ENCODE measurements around the gene PRR5L.

Gene PRR5L

GRCh38 chr11:36379653-36380052, 83.6 kb downstream of the PRR5L start:
- no peak overlapping the region for H3K27ac ChIP-seq
- TF ChIP-seq, protein P1, sequence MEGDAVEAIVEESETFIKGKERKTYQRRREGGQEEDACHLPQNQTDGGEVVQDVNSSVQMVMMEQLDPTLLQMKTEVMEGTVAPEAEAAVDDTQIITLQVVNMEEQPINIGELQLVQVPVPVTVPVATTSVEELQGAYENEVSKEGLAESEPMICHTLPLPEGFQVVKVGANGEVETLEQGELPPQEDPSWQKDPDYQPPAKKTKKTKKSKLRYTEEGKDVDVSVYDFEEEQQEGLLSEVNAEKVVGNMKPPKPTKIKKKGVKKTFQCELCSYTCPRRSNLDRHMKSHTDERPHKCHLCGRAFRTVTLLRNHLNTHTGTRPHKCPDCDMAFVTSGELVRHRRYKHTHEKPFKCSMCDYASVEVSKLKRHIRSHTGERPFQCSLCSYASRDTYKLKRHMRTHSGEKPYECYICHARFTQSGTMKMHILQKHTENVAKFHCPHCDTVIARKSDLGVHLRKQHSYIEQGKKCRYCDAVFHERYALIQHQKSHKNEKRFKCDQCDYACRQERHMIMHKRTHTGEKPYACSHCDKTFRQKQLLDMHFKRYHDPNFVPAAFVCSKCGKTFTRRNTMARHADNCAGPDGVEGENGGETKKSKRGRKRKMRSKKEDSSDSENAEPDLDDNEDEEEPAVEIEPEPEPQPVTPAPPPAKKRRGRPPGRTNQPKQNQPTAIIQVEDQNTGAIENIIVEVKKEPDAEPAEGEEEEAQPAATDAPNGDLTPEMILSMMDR (IDR thresholded peaks at IDR 0.05; ENCODE audit: low read depth, low read length), result no peak
- no peak overlapping the region for H3K4me3 ChIP-seq (ENCODE audit: low read depth, low read length)
- H3K27me3 ChIP-seq (ENCODE audit: insufficient read depth, low read depth, severe bottlenecking), result no peaks in the 10 kb centered on the region
- no peak for DNase-seq
- H3K9me3 ChIP-seq (ENCODE audit: severe bottlenecking), result no peaks in the 10 kb centered on the region
- no peaks in the 10 kb centered on the region for H3K36me3 ChIP-seq

- Histone ChIP-seq H3K27ac (peak overlapping the region; percentile 41), H3K36me3 (no peaks in the 10 kb centered on the region), H3K27me3 (ENCODE audit: insufficient read depth, low read depth, severe bottlenecking) (no peaks in the 10 kb centered on the region), H3K4me3 (ENCODE audit: low read depth, low read length) (peak overlapping the region; percentile 22), H3K9me3 (ENCODE audit: severe bottlenecking) (no peaks in the 10 kb centered on the region)
- TF ChIP-seq, protein P1 (IDR thresholded peaks at IDR 0.05; ENCODE audit: low read depth, low read length), result no peak
- DNase-seq, result no peak
These were observed 84.4 kb downstream of the PRR5L start for GRCh38 chr11:36380296-36381014.

- TF ChIP-seq, protein P1 (IDR thresholded peaks at IDR 0.05; ENCODE audit: low read depth, low read length), result no peak
- no peaks in the 10 kb centered on the region for H3K36me3 ChIP-seq
These were observed 84.9 kb downstream of the PRR5L start for GRCh38 chr11:36381015-36381360.

GRCh38 chr11:36383195-36383594, 87.1 kb downstream of the PRR5L start:
- no peak for DNase-seq
- H3K27me3 ChIP-seq (ENCODE audit: insufficient read depth, low read depth, severe bottlenecking), result no peaks in the 10 kb centered on the region
- no peak overlapping the region for H3K27ac ChIP-seq
- H3K4me3 ChIP-seq (ENCODE audit: low read depth, low read length), result no peak overlapping the region
- H3K9me3 ChIP-seq (ENCODE audit: severe bottlenecking), result no peaks in the 10 kb centered on the region
- no peaks in the 10 kb centered on the region for H3K36me3 ChIP-seq
- TF ChIP-seq, protein P1 (IDR thresholded peaks at IDR 0.05; ENCODE audit: low read depth, low read length), result no peak

More at GRCh38 chr11:36381015-36381360, 84.9 kb downstream of the PRR5L start:
- no peaks in the 10 kb centered on the region for H3K27me3 ChIP-seq (ENCODE audit: insufficient read depth, low read depth, severe bottlenecking)
- DNase-seq, result no peak
- H3K27ac ChIP-seq, result peak overlapping the region; percentile 41
- H3K4me3 ChIP-seq (ENCODE audit: low read depth, low read length), result peak overlapping the region; percentile 22
- no peaks in the 10 kb centered on the region for H3K9me3 ChIP-seq (ENCODE audit: severe bottlenecking)

GRCh38 chr11:36385121-36385970, 89.3 kb downstream of the PRR5L start:
- no peak overlapping the region for H3K4me3 ChIP-seq (ENCODE audit: low read depth, low read length)
- TF ChIP-seq, protein P1 (IDR thresholded peaks at IDR 0.05; ENCODE audit: low read depth, low read length), result no peak
- DNase-seq, result peak; percentile 58

More at GRCh38 chr11:36385121-36385970, 89.3 kb downstream of the PRR5L start:
- no peak overlapping the region for H3K27ac ChIP-seq
- no peaks in the 10 kb centered on the region for H3K36me3 ChIP-seq
- H3K9me3 ChIP-seq (ENCODE audit: severe bottlenecking), result no peaks in the 10 kb centered on the region
- H3K27me3 ChIP-seq (ENCODE audit: insufficient read depth, low read depth, severe bottlenecking), result no peaks in the 10 kb centered on the region

Data from WERI-Rb-1 (cell line).